HepG2 (cell line): ENCODE measurements around the gene FBXL12. TPM values are rescaled to one million over a fixed set of nuclear protein-coding genes. Genes with fewer than 3 reads are reported as not detected.
A peak's percentile ranks its signal among the peaks of the same experiment; 100 is the strongest.

ENCODE experiments used
- BCLAF1 ChIP-seq: fragments of 450-650 bp; IDR thresholded peaks from 2 replicates; pipeline ENCODE4 v1.6.1; 2017; ENCODE audit warnings: mild to moderate bottlenecking
- FOXO1 ChIP-seq: sonication (generic); formaldehyde crosslinking; IDR thresholded peaks from 2 replicates; pipeline ENCODE4 v1.4.0; 2020; ENCODE audit warnings: missing genetic modification reagents
- HCFC1 ChIP-seq: fragments of 150-350 bp; IDR thresholded peaks from 2 replicates; pipeline ENCODE4 v1.6.1; 2014; ENCODE audit warnings: low read depth, low read length
- IKZF4 ChIP-seq: sonication (generic); formaldehyde crosslinking; IDR thresholded peaks from 2 replicates; pipeline ENCODE4 v1.5.1; 2020; ENCODE audit warnings: borderline replicate concordance, mild to moderate bottlenecking, low read depth, missing genetic modification reagents; ENCODE audit errors: not compliant biosample characterization
- MLLT10 ChIP-seq: sonication (generic); formaldehyde crosslinking; IDR thresholded peaks from 2 replicates; pipeline ENCODE4 v1.4.0; 2020; ENCODE audit warnings: missing genetic modification reagents
- MNT ChIP-seq: fragments of 450-650 bp; IDR thresholded peaks from 2 replicates; pipeline ENCODE4 v1.6.1; 2016
- MXD1 ChIP-seq: sonication (generic); formaldehyde crosslinking; IDR thresholded peaks from 2 replicates; pipeline ENCODE4 v1.4.0; 2020; ENCODE audit warnings: mild to moderate bottlenecking, missing genetic modification reagents
- MXI1 ChIP-seq: IDR thresholded peaks from 3 replicates; pipeline ENCODE4 v1.6.1; 2012; ENCODE audit warnings: low read depth, low read length, inconsistent platforms, borderline replicate concordance
- RAD51 ChIP-seq: fragments of 450-650 bp; IDR thresholded peaks from 2 replicates; pipeline ENCODE4 v1.6.1; 2016; ENCODE audit warnings: borderline replicate concordance
- RXRB ChIP-seq: IDR thresholded peaks from 2 replicates; pipeline ENCODE4 v1.6.1; 2016; ENCODE audit warnings: borderline replicate concordance, missing genetic modification reagents, missing compliant biosample characterization
- SMAD1 ChIP-seq: sonication (generic); formaldehyde crosslinking; IDR thresholded peaks from 2 replicates; pipeline ENCODE4 v1.4.0; 2020; ENCODE audit warnings: missing genetic modification reagents, low read depth, mild to moderate bottlenecking, borderline replicate concordance
- TBX3 ChIP-seq: fragments of 450-650 bp; IDR thresholded peaks from 2 replicates; pipeline ENCODE4 v1.6.1; 2017; ENCODE audit warnings: antibody characterized with exemption, mild to moderate bottlenecking, inconsistent platforms, borderline replicate concordance
- YY1 ChIP-seq: IDR thresholded peaks from 2 replicates; pipeline ENCODE4 v1.6.1; 2011; ENCODE audit warnings: low read length, low read depth, moderate library complexity, mild to moderate bottlenecking; ENCODE audit not compliant: insufficient read depth, insufficient replicate concordance
- ZC3H13 ChIP-seq: sonication (generic); formaldehyde crosslinking; IDR thresholded peaks from 2 replicates; pipeline ENCODE4 v1.8.1; 2023; ENCODE audit warnings: mild to moderate bottlenecking, missing genetic modification reagents, moderate library complexity
- ZNF101 ChIP-seq: sonication (generic); formaldehyde crosslinking; IDR thresholded peaks from 2 replicates; pipeline ENCODE4 v1.4.0; 2020; ENCODE audit warnings: mild to moderate bottlenecking, low read depth, missing genetic modification reagents, borderline replicate concordance
- ZNF530 ChIP-seq: sonication (generic); formaldehyde crosslinking; IDR thresholded peaks from 2 replicates; pipeline ENCODE4 v1.5.0; 2020; ENCODE audit warnings: low read depth, mild to moderate bottlenecking, missing genetic modification reagents
- ZNF672 ChIP-seq: sonication (generic); formaldehyde crosslinking; IDR thresholded peaks from 2 replicates; pipeline ENCODE4 v1.8.1; 2022; ENCODE audit warnings: missing genetic modification reagents
- ZNF800 ChIP-seq: sonication (generic); formaldehyde crosslinking; IDR thresholded peaks from 2 replicates; pipeline ENCODE4 v1.4.0; 2020; ENCODE audit warnings: missing genetic modification reagents
- ZSCAN31 ChIP-seq: sonication (generic); formaldehyde crosslinking; IDR thresholded peaks from 2 replicates; pipeline ENCODE4 v1.5.0; 2020; ENCODE audit warnings: low read depth, mild to moderate bottlenecking, missing genetic modification reagents
- polyA plus RNA-seq, 8 experiments: library from polyadenylated mRNA; depleted of rRNA in 3 of 8; stranded (reverse) in 7 of 8; unstranded in 1 of 8; fragments of >200 nt; fragmentation: Illumina TruSeq in 4 of 8; extraction: Trizol in 4 of 8; gene quantifications; 2 replicates each; pipeline versions ENCODE4 v1.2.1 to v1.2.3, GENCODE V29; 2011 to 2016; ENCODE audit warnings: low read depth in 4 of 8, missing spikeins in 1 of 8, mixed read lengths in 1 of 8; ENCODE audit not compliant: insufficient read depth in 1 of 8
- total RNA-seq, 5 experiments: library from RNA; depleted of rRNA; stranded (reverse); fragments of >200 nt; fragmentation: Illumina TruSeq; extraction: Trizol; gene quantifications; 2 replicates each; pipeline ENCODE4 v1.2.3, GENCODE V29; 2016; ENCODE audit warnings: low read depth in 1 of 5
- TF ChIP-seq, protein P1 (sequence below): sonication (generic); formaldehyde crosslinking; conservative IDR thresholded peaks from 2 replicates; pipeline ENCODE4 v1.8.0; 2022; ENCODE audit warnings: missing genetic modification reagents

Gene FBXL12
- total and polyA plus RNA-seq, 2 of the 13 experiments (the other 11 are each of a cell fraction or from before 2014, with no cell fraction given) = 20.4 to 23.1 TPM

- no peak for TF ChIP-seq BCLAF1
- peak; percentile 57; the same call in 1 of the 2 replicates for TF ChIP-seq MXD1 (CRISPR knock-in tag)
- peak; percentile 90 for TF ChIP-seq MXI1
- no peak for TF ChIP-seq ZNF672
- TF ChIP-seq ZSCAN31 = 0 out of 2 replicates have a peak, but pooled peaks have one; percentile 49
- TF ChIP-seq, protein P1, sequence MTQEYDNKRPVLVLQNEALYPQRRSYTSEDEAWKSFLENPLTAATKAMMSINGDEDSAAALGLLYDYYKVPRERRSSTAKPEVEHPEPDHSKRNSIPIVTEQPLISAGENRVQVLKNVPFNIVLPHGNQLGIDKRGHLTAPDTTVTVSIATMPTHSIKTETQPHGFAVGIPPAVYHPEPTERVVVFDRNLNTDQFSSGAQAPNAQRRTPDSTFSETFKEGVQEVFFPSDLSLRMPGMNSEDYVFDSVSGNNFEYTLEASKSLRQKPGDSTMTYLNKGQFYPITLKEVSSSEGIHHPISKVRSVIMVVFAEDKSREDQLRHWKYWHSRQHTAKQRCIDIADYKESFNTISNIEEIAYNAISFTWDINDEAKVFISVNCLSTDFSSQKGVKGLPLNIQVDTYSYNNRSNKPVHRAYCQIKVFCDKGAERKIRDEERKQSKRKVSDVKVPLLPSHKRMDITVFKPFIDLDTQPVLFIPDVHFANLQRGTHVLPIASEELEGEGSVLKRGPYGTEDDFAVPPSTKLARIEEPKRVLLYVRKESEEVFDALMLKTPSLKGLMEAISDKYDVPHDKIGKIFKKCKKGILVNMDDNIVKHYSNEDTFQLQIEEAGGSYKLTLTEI (CRISPR knock-in tag) = no peak
- no peak for TF ChIP-seq ZNF530 (CRISPR knock-in tag)
- TF ChIP-seq RAD51 = no peak
- no peak for TF ChIP-seq SMAD1 (CRISPR knock-in tag)
- TF ChIP-seq ZC3H13 (CRISPR knock-in tag) = peak; percentile 48
- TF ChIP-seq ZNF800 (CRISPR knock-in tag) = no peak
- no peak for TF ChIP-seq ZNF101 (CRISPR knock-in tag)
- no peak for TF ChIP-seq MLLT10 (CRISPR knock-in tag)
- TF ChIP-seq HCFC1 = peak; percentile 70
- peak; percentile 61; the same call in 1 of the 2 replicates for TF ChIP-seq MNT
- peak; percentile 1 for TF ChIP-seq IKZF4 (CRISPR knock-in tag)
- TF ChIP-seq RXRB = peak; percentile 70
- TF ChIP-seq YY1 = no peak
- TF ChIP-seq FOXO1 (CRISPR knock-in tag) = peak; percentile 74; the same call in 1 of the 2 replicates
- TF ChIP-seq TBX3 = no peak
Observed at GRCh38 chr19:9827289-9828238, 8.7 kb upstream of the FBXL12 start, which contains the start of gene UBL5 (continued).
